Measurements from ENCODE around the gene XIRP2. TPM values are rescaled to one million over a fixed set of nuclear protein-coding genes. Genes with fewer than 3 reads are reported as not detected.

The XIRP2 gene
- total and polyA plus RNA-seq, 2 of the 13 experiments (the other 11 are each of a cell fraction or from before 2014, with no cell fraction given): 0.04 to 0.05 TPM

DNA sequence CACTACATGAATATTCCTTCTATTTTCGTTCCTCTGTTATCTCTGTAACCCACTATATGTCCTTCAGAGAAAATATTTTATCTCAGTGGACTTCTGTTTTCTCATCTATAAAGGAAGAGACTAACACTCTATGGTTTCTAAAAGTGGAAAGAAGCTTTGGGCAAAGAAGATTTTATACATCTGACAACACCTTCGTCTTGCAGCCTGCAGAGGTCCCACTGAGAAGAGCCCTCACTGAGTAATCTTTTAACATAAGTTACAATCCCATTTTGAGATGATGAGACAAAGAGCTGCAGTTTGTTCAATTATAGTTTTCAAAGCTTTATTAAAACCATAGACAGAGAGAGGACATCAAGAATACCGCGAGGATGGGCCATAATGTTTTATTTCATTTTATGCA lies 28.7 kb downstream of the XIRP2 start:
- no peak overlapping the region for H3K9ac ChIP-seq (ENCODE audit: insufficient read depth, low read depth, low read length)
- intact Hi-C loops (cut with micrococcal nuclease; ENCODE audit: unreplicated experiment) (no loop called here), in situ Hi-C loops (cut with HindIII; ENCODE audit: extremely low pct_ligation_motif_present, low pct_unique_long_range_greater_than_20kb) (no loop called here)
- H3K36me3 ChIP-seq (replicated peaks in 1 of 2; ENCODE audit: control insufficient read depth in 1 of 2, insufficient read depth in 2 of 2, low read length in 2 of 2): no peaks in the 10 kb centered on the region
- ChIA-PET CTCF (ENCODE audit: low intra/inter-chr PET ratio, low total read pairs) (no interaction called here), POLR2A (no interaction called here)
- WGBS (ENCODE audit: low lambda C conversion rate): 9% methylated on average over 4 of the region's 4 CpGs
- no peak overlapping the region for H3K4me2 ChIP-seq (ENCODE audit: low read depth, low read length)
- H3K27me3 ChIP-seq (ENCODE audit: control insufficient read depth in 1 of 2, insufficient read depth in 2 of 2, low read length in 2 of 2): no peaks in the 10 kb centered on the region
- H3K4me3 ChIP-seq (replicated peaks in 1 of 3; ENCODE audit: insufficient read depth in 1 of 3, low read depth in 2 of 3, low read length in 3 of 3): no peak overlapping the region
- no peak for FAIRE-seq
- no peak overlapping the region for H3K27ac ChIP-seq (ENCODE audit: extremely low read length, insufficient read depth, low read length)
- H3K79me2 ChIP-seq (ENCODE audit: insufficient read depth, low read length): no peaks in the 10 kb centered on the region
- no peak overlapping the region for H2AFZ ChIP-seq (ENCODE audit: low read length)
- no peaks in the 10 kb centered on the region for H4K20me1 ChIP-seq (ENCODE audit: insufficient read depth, low read length)
- ATAC-seq: no peak
- H3K9me3 ChIP-seq (ENCODE audit: low read length): no peaks in the 10 kb centered on the region
- DNase-seq (ENCODE audit: low spot score): no peak
- no TSS peak for BruUV-seq (replicated peaks)
- H3K4me1 ChIP-seq (ENCODE audit: insufficient read depth, low read length): no peaks in the 10 kb centered on the region
- TF ChIP-seq ZNF484 (CRISPR knock-in tag; IDR thresholded peaks at IDR 0.05; ENCODE audit: borderline replicate concordance, low read depth): no peak
- no peak for TF ChIP-seq BRD4 (CRISPR knock-in tag; IDR thresholded peaks at IDR 0.05)
- TF ChIP-seq KDM4B (CRISPR knock-in tag; IDR thresholded peaks at IDR 0.05): no peak
- TF ChIP-seq ZNF292 (CRISPR knock-in tag; IDR thresholded peaks at IDR 0.05; ENCODE audit: borderline replicate concordance, low read depth): no peak
- TF ChIP-seq XRCC5 (optimal IDR thresholded peaks at IDR 0.05; ENCODE audit: low read length): no peak
- TF ChIP-seq ZNF7 (CRISPR knock-in tag; IDR thresholded peaks at IDR 0.05): no peak
- TF ChIP-seq ZGPAT (CRISPR knock-in tag; IDR thresholded peaks at IDR 0.05): no peak
- no peak for TF ChIP-seq KDM5B (CRISPR knock-in tag; IDR thresholded peaks at IDR 0.05; ENCODE audit: borderline replicate concordance)
- TF ChIP-seq KLF6 (CRISPR knock-in tag; IDR thresholded peaks at IDR 0.05): no peak

DNA sequence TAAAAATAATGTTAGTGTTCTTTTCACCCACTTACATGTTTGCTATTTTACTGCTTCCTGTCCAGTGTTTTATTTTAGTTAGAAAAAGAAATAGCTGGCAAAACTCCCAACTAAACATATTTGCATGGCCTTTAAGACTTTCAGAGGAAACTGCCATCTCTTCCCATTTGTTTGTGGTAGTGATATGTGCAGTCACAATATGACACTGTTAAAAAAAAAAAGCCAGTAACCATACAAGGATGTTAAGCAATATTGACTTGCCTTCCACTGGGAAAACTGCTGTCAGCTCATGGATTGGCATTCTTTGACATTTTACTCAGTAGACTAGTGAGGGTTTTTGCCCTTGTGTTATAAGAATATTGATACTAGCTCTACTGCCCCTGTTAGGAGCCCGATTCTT lies 29.1 kb downstream of the XIRP2 start:
- H3K4me3 ChIP-seq (replicated peaks in 1 of 3; ENCODE audit: insufficient read depth in 1 of 3, low read depth in 2 of 3, low read length in 3 of 3): no peak overlapping the region
- no peaks in the 10 kb centered on the region for H4K20me1 ChIP-seq (ENCODE audit: insufficient read depth, low read length)
- H3K27me3 ChIP-seq (ENCODE audit: control insufficient read depth in 1 of 2, insufficient read depth in 2 of 2, low read length in 2 of 2): no peaks in the 10 kb centered on the region
- no peak overlapping the region for H3K4me2 ChIP-seq (ENCODE audit: low read depth, low read length)
- H3K4me1 ChIP-seq (ENCODE audit: insufficient read depth, low read length): no peaks in the 10 kb centered on the region
- no peaks in the 10 kb centered on the region for H3K9me3 ChIP-seq (ENCODE audit: low read length)
- no peaks in the 10 kb centered on the region for H3K36me3 ChIP-seq (replicated peaks in 1 of 2; ENCODE audit: control insufficient read depth in 1 of 2, insufficient read depth in 2 of 2, low read length in 2 of 2)
- no peak for FAIRE-seq
- TF ChIP-seq ZNF782 (CRISPR knock-in tag; IDR thresholded peaks at IDR 0.05; ENCODE audit: borderline replicate concordance) (no peak), RFX3 (CRISPR knock-in tag; IDR thresholded peaks at IDR 0.05) (no peak), CREBL2 (CRISPR knock-in tag; IDR thresholded peaks at IDR 0.05; ENCODE audit: borderline replicate concordance) (no peak), CEBPB (IDR thresholded peaks at IDR 0.05; ENCODE audit: borderline replicate concordance, low read depth, low read length) (0 out of 2 replicates have a peak, but pooled peaks have one; percentile 40), SMYD3 (CRISPR knock-in tag; IDR thresholded peaks at IDR 0.05) (no peak), CEBPG (CRISPR knock-in tag; IDR thresholded peaks at IDR 0.05) (peak; percentile 38; the same call in 1 of the 2 replicates)
- no peak for DNase-seq (ENCODE audit: low spot score)
- no TSS peak for BruUV-seq (replicated peaks)
- ChIA-PET POLR2A (no interaction called here), CTCF (ENCODE audit: low intra/inter-chr PET ratio, low total read pairs) (no interaction called here)
- no peak overlapping the region for H3K9ac ChIP-seq (ENCODE audit: insufficient read depth, low read depth, low read length)
- in situ Hi-C loops (cut with HindIII; ENCODE audit: extremely low pct_ligation_motif_present, low pct_unique_long_range_greater_than_20kb): no loop called here
- intact Hi-C loops (cut with micrococcal nuclease; ENCODE audit: unreplicated experiment): no loop called here
- no peak for ATAC-seq
- H3K79me2 ChIP-seq (ENCODE audit: insufficient read depth, low read length): no peaks in the 10 kb centered on the region
- 4% methylated on average over 1 of the region's 1 CpG for WGBS (ENCODE audit: low lambda C conversion rate)
- no peak overlapping the region for H3K27ac ChIP-seq (ENCODE audit: extremely low read length, insufficient read depth, low read length)
- no peak overlapping the region for H2AFZ ChIP-seq (ENCODE audit: low read length)
